ENCODE measurements around the gene CABP1. TPM values are rescaled to one million over a fixed set of nuclear protein-coding genes. Genes with fewer than 3 reads are reported as not detected.
A peak's percentile ranks its signal among the peaks of the same experiment; 100 is the strongest.
"Not testable (repeated sequence)": the region's sequence is repeated elsewhere in the genome, so short reads cannot be mapped to it uniquely, and the experiment has no call there.

The CABP1 gene
- not detected for polyA plus RNA-seq (2012; ENCODE audit: insufficient read depth, insufficient read length)

DNA sequence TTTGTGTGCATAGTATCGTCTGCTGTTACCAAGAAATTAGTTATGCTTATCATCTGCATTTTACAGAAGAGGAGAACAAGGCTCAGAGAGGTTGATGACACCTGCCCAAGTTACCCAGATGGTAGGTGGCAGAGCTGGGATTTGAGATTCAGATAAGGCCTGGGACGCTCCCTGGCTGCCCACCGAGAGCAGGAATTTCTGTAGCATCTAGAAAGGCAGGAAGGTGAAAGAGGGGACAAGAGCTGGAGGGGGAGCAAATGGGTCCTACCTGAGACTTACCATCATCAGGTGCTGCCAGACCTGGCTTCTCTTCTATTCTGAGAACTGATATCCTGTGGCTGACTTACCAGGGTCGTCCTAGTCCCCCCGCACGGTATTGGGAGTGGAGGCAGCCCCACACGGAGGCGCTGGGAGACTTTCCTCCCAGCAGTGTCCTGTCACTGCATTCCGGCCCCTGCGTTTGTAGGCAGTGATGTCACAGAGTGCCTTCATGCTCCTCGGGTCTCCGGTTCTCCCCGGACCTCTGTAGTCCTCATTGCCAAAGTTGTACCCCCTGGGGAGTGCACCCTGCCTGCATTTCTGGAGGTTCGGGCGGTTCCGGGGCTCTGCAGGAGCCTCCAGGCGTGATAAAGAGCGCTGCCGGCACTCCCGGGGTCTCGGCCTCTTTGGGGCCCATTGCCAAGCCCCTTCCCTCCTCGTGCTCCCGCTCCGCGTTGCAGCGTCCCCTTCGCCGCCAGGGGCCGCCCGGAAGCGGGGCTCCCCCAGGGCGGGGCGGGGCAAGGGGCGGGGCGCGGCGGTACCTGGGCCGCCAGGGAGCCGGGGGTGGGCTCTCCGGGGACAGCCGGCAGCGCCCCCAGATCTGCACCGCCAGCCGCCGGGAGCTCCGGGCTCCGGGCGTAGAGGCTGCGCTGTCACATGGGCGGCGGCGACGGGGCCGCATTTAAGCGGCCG lies at the start of gene CABP1:
CABP1 (plus strand) TSS at position 856 of the 951 bp plus-strand sequence; CDS start at position 916, 60 bp downstream.
- H3K4me3 ChIP-seq (ENCODE audit: low read length): peak within 1 kb of the TSS; percentile 65
- peak; percentile 41 for DNase-seq (ENCODE audit: low read depth, low spot score)

DNA sequence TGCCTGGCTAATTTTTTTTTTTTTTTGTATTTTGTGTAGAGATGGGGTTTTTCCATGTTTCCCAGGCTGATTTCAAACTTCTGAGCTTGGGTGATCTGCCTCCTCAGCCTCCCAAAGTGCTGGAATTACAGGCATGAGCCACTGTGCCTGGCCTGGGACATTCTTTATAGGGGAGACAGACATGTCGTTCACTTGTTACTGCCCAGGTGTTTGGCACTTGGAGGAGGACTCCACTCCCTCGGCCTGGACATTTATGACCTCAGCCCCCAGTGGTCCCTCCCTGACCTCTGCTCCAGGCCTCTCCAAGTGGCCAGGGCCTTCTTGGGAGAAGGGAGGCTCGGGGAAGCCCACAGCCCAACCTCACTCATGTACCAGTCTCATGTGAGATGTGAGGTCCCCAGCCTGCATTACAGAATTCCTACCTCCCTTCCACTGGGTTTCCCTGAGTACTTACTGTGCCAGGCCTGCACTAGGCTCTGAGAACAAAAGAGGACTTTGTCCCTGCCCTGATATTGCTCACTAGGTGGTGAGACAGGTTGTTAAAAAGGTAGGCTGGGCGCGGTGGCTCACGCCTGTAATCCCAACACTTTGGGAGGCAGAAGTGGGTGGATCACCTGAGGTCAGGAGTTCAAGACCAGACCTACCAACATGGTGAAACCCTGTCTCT lies 49.6 kb upstream of the CABP1 start:
- DNase-seq (ENCODE audit: low read depth, low spot score): no peak
- H3K4me3 ChIP-seq (ENCODE audit: low read length): no peak overlapping the region

- no peak overlapping the region for H3K4me3 ChIP-seq (ENCODE audit: low read length)
- DNase-seq (ENCODE audit: low read depth, low spot score): no peak
Measured at GRCh38 chr12:120592121-120593049, 48.0 kb upstream of the CABP1 start.

DNA sequence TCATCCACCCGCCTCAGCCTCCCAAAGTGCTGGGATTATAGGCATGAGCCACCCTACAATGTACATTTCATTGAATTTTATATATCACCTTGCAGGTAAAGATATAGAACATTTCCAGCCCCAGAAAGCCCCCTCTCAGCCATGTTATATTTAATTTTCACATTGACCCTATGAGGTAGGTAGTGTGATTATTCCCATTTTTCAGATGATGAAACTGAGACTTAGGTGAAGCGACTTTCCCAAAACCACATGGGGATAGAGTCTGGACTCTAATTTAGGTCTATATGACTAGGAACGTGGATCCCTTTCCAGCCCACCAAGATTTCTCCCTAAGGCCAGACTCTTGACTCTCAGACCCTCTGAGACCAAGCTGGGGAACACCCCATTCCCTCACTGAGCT lies 43.5 kb upstream of the CABP1 start:
- H3K4me3 ChIP-seq (ENCODE audit: low read length): no peak overlapping the region
- DNase-seq (ENCODE audit: low read depth, low spot score): no peak

DNA sequence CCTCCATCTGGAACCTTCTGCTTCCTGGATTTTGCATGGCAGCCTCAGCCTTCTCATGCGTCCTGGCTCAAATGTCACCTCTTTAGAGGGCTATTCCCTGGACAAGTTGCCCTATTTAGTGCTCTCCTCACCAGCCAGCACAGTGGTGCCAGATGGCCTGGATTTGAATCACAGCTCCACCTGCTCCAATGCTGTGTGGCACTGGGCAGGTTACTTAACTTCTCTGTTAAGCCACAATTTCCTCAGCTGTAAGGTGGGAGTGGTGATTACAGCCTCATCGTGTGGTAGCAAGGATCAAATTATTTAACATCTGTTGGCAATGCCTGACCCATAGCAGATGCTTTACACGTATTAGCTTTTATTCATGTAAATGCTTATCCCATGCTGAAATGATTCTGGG lies 42.6 kb upstream of the CABP1 start:
- H3K4me3 ChIP-seq (ENCODE audit: low read length): no peak overlapping the region
- DNase-seq (ENCODE audit: low read depth, low spot score): no peak

DNA sequence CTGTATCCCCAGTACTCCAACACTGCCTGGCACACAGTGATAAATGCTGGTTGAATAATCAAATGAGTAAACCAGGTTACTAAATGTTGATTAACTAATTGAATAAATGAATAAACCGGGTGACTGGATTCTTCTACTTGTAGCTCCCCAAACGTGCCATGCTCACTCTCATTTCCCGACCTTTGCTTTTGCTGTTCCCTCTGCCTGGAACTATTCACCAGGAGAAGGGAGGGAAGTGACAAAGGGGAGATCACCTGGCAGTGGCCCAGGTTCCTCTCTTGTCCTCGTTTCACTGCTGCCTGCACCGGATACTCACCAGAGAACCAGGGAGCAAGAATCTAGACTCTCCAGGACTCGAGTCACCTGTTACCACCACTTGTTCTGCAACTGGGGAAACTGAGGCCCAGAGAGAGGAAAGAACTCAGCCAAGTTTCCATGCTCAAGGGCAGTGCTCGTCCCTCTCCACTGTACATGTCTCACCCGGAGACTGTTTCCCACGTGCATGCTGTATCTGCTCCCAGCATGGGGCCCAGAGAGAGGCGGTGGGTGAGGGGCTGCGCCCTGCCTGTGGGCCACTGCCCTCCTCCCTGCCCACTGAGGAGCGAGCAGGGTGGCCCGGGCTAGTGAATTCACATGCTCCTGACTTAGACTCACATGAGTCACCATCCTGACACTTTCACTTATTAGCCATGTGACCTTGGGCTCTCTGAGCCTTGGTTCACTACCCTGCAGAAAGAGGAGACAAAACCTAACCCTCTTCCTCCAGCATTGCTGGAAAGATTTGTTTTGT lies 41.6 kb upstream of the CABP1 start:
- no peak for DNase-seq (ENCODE audit: low read depth, low spot score)
- H3K4me3 ChIP-seq (ENCODE audit: low read length): no peak overlapping the region

DNA sequence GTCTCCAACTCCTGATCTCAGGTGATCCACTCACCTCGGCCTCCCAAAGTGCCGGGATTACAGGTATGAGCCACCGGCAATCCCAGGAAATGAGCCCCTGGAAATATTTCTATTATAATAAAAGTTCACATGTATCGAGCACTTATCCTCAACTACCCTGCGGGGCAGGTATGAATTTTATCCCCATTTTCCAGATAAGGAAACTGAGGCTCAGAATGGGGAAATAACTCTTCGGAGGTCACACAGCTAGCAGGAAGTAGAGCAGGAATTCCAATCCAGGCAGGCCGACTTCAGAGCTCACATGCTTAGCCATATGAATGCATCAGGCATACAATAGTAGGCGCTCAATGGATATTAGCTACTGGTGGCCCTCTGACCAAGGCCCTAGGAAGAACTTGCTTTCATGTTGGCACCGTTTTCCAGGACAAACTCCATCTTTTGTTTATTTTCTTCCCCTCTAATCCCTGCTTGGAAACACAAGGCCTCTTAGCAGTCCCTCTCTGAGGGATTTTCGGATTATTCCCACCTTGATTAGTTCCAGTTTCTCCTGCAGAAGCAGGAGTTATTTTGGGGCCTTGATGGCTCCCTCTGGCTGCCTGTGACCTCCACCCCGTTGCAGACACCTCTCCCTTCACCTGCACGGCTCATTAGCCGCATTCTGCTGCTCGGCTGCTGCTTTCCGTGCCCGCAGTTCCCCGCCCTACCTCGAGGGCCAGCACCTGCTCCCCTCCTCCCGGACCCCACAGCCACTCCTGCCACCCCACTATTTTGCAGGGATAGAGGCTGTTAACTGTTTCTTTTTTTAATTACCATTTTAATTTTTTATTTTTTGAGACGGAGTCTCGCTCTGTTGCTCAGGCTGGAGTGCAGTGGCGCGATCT lies 40.5 kb upstream of the CABP1 start:
- no peak for DNase-seq (ENCODE audit: low read depth, low spot score)

GRCh38 chr12:120602416-120602815 lies 38.0 kb upstream of the CABP1 start:
- not testable (repeated sequence) for DNase-seq (ENCODE audit: low read depth, low spot score); H3K4me3 ChIP-seq (ENCODE audit: low read length)

More for the DNA sequence above, 40.5 kb upstream of the CABP1 start:
- H3K4me3 ChIP-seq (ENCODE audit: low read length): no peak overlapping the region

DNA sequence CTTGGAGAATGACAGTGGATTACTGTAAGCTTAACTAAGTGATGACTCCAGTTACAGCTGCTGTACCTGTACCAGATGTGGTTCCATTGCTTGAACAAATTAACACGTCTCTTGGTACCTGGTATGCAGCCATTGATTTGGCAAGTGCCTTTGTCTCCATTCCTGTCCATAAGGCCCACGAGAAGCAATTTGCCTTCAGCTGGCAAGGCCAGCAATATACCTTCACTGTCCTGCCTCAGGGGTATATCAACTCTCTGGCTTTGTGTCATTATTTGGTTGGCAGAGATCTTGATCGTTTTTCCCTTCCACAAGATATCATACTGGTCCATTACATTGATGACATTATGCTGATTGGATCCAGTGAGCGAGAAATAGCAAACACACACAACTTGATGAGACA lies 29.9 kb upstream of the CABP1 start:
- no peak overlapping the region for H3K4me3 ChIP-seq (ENCODE audit: low read length)
- DNase-seq (ENCODE audit: low read depth, low spot score): no peak

DNA sequence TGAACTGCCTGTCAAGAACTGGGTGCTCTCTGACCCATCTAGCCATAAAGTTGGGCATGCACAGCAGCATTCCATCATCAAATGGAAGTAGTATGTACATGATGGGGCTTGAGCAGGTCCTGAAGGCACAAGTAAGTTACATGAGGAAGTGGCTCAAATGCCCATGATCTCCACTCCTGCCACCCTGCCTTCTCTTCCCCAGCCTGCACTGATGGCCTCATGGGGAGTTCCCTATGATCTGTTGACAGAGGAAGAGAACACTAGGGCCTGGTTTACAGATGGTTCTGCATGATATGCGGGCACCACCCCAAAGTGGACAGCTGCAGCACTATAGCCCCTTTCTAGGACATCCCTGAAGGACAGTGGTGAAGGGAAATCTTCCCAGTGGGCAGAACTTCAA lies 28.9 kb upstream of the CABP1 start:
- not testable (repeated sequence) for H3K4me3 ChIP-seq (ENCODE audit: low read length); DNase-seq (ENCODE audit: low read depth, low spot score)

DNA sequence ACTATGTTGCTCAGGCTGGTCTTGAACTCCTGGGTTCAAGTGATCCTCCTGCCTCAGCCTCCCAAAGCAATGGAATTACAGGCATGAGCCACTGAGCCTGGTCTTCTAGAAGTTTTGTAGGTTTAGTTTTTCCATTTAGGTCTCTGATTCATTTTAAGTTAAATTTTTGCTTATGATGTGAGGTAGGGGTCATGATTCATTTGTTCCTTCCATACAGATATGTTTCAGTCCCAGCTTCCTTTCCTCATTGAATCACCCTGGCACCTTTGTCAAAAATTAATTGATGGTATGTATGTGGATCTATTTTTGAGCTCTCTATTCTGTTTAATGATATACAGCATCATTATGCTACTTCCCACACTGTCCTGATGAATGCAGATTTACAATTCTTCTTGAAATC lies 25.6 kb upstream of the CABP1 start:
- no peak for DNase-seq (ENCODE audit: low read depth, low spot score)
- H3K4me3 ChIP-seq (ENCODE audit: low read length): no peak overlapping the region

DNA sequence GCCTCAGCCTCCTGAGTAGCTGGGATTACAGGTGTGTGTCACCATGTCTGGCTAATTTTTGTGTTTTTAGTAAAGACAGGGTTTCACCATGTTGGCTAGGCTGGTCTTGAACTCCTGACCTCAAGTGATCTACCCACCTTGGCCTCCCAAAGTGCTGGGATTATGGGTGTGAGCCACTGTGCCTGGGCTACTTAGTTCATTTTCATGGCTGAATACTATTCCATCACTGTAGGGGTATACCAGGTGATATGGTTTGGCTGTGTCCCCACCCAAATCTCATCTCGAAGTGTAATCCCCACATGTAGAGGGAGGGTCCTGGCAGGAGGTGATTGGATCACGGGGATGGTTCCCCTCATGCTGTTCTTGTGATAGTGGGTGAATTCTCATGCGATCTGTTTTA lies 23.2 kb upstream of the CABP1 start:
- H3K4me3 ChIP-seq (ENCODE audit: low read length); DNase-seq (ENCODE audit: low read depth, low spot score): not testable (repeated sequence)

DNA sequence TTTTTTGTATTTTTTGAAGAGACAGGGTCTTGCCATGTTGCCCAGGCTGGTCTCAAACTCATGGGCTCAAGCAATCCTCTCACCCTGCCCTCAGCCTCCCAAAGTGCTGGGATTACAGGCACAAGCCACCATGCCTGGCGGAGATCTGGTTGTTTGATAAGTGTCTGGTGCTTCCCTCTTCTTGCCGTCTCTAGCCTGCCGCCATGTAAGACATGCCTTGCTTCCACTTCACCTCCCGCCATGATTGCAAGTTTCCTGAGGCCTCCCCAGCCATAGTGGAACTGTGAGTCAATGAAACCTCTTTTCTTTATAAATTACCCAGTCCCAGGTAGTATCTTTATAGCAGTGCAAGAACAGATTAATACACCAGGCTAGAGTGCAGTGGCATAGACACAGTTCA lies 22.7 kb upstream of the CABP1 start:
- H3K4me3 ChIP-seq (ENCODE audit: low read length); DNase-seq (ENCODE audit: low read depth, low spot score): not testable (repeated sequence)

DNA sequence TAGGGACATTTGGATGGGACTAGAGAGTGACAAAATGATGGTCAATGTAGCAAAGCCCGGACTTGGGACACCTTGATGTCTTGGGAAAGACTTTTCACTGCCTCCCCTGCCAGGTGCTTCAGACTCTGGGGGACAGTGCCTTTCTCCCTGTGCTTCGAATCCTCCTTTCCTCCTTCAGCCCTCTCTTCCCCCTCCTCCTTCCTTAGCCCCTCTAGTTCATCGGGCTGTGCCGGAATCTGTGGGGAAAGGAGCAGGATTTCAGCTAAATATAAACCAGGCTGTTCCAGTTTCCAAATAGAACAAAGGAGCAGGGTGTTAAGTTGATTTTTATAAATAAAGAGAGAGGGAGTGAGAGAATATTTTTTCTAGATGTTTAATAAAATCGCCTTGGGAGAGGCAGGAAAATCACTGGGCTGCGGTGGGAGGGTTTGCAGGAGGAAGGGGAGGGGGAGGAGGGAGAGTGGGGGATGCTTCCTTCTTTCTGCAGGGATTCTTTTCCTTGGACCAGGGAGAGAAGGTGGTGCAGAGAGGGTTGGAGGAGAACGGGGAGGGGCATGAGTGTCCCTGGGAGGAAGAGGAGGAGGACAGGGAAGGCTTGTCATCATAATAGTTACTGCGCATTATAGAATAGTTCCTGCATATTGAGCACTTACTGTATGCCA lies 21.3 kb upstream of the CABP1 start:
- no peak overlapping the region for H3K4me3 ChIP-seq (ENCODE audit: low read length)
- DNase-seq (ENCODE audit: low read depth, low spot score): no peak

DNA sequence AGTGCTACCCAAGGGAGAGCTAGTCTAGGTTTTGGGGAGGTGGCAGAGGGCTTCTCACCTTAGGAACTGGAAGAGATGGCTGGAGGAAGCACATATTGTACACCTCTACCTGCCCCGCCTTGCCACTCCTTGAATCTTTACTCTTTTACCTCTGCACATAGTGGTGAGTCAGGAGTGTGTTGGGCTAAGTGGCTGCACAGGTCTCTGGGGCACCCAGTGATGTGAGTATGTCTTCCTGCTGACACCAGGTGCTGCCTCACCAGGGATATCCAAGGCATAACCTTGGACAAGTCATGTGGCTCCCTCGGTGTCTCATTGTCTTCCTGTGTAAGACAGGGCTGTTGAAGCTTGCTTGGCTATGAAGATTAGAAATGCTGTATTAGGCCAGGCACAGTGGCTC lies 19.8 kb upstream of the CABP1 start:
- DNase-seq (ENCODE audit: low read depth, low spot score): no peak
- H3K4me3 ChIP-seq (ENCODE audit: low read length): no peak overlapping the region

- H3K4me3 ChIP-seq (ENCODE audit: low read length): no peak overlapping the region
- DNase-seq (ENCODE audit: low read depth, low spot score): no peak
Measured at GRCh38 chr12:120625557-120626419, 14.6 kb upstream of the CABP1 start.

Measured in Jurkat, Clone E6-1 (cell line).